Activated CD4-positive, alpha-beta T cell treated with anti-CD3 and anti-CD28 coated beads for 48 hours (primary cell): ENCODE results near the gene LONP2.
"Not testable (repeated sequence)": the region's sequence is repeated elsewhere in the genome, so short reads cannot be mapped to it uniquely, and the experiment has no call there.

Experiments used
- DNase-seq: peaks from one replicate; pipeline ENCODE4 v3.0.0-alpha.2; 2020

The LONP2 gene

GRCh38 chr16:48370668-48371392 is 126.7 kb downstream of the LONP2 start:
- DNase-seq, result not testable (repeated sequence)

- DNase-seq, result no peak
Measured at GRCh38 chr16:48371393-48371780, 127.3 kb downstream of the LONP2 start.

GRCh38 chr16:48372744-48373143 is 128.6 kb downstream of the LONP2 start:
- DNase-seq, result no peak

- DNase-seq, result no peak
Measured at GRCh38 chr16:48373258-48374029, 129.3 kb downstream of the LONP2 start.

GRCh38 chr16:48374255-48374654 is 130.2 kb downstream of the LONP2 start:
- no peak for DNase-seq

GRCh38 chr16:48377301-48377700 is 133.2 kb downstream of the LONP2 start:
- not testable (repeated sequence) for DNase-seq

- DNase-seq, result no peak
Measured at GRCh38 chr16:48378276-48378675, 134.2 kb downstream of the LONP2 start.

- no peak for DNase-seq
Measured at GRCh38 chr16:48378836-48379235, 134.7 kb downstream of the LONP2 start.

- no peak for DNase-seq
Measured at GRCh38 chr16:48381201-48381600, 137.1 kb downstream of the LONP2 start.

- DNase-seq, result no peak
Measured at GRCh38 chr16:48382131-48382530, 138.0 kb downstream of the LONP2 start.

- no peak for DNase-seq
Measured at GRCh38 chr16:48383009-48383876, 139.1 kb downstream of the LONP2 start.

GRCh38 chr16:48383877-48384519 is 139.9 kb downstream of the LONP2 start:
- peak; percentile 12 for DNase-seq

GRCh38 chr16:48384520-48385252 is 140.6 kb downstream of the LONP2 start:
- peak; percentile 33 for DNase-seq

GRCh38 chr16:48385253-48386150 is 141.4 kb downstream of the LONP2 start, which contains the start of gene SIAH1:
Gene SIAH1 (minus strand): TSS chr16:48385413. CDS start chr16:48362428, 22,985 bp downstream.
- peak; percentile 89 for DNase-seq

- DNase-seq, result no peak
Measured at GRCh38 chr16:48386559-48387312, 142.6 kb downstream of the LONP2 start.

GRCh38 chr16:48392407-48392806 is 148.3 kb downstream of the LONP2 start:
- DNase-seq, result no peak

- DNase-seq, result peak; percentile 39
Measured at GRCh38 chr16:48393485-48394354, 149.6 kb downstream of the LONP2 start.

GRCh38 chr16:48394355-48394703 is 150.2 kb downstream of the LONP2 start:
- DNase-seq, result no peak

- DNase-seq, result no peak
Measured at GRCh38 chr16:48395375-48395774, 151.3 kb downstream of the LONP2 start.
